GM12878 (cell line): ENCODE measurements around the gene PMS1. TPM values are rescaled to one million over a fixed set of nuclear protein-coding genes. Genes with fewer than 3 reads are reported as not detected.

Source experiments
- ATAC-seq: fragments of 200-7000 bp; cut with Tn5 transposase; 3 replicates; pipeline ENCODE4 v1.9.1; 2020; ENCODE audit warnings: mild to moderate bottlenecking, moderate library complexity
- BruUV-seq: library from RNA; stranded (reverse); fragments of 400-500 nt; replicated peaks from 2 replicates; lab custom pipeline; 2021; lab: Mats Ljungman, UMichigan
- CTCF ChIA-PET: fragments of 300-600 bp; sonication (Branson Sonifier 250); formaldehyde crosslinking; extraction: SDS; loops from one replicate; lab custom pipeline; 2021; ENCODE audit warnings: inconsistent platforms; lab: Yijun Ruan, JAX
- POLR2A ChIA-PET: fragments of 350-600 bp; formaldehyde crosslinking; extraction: SDS; loops from one replicate; lab custom pipeline; 2021; ENCODE audit warnings: inconsistent platforms; lab: Charles Lee
- RAD21 ChIA-PET: fragments of 300-600 bp; sonication (Branson Sonifier 250); formaldehyde crosslinking; loops from one replicate; lab custom pipeline; 2023; ENCODE audit warnings: antibody characterized with exemption; ENCODE audit not compliant: unreplicated experiment; lab: Charles Lee
- SMC1A ChIA-PET: fragments of 300-600 bp; sonication (Branson Sonifier 250); formaldehyde crosslinking; loops from one replicate; lab custom pipeline; 2023; ENCODE audit not compliant: unreplicated experiment, uncharacterized antibody; lab: Charles Lee
- DNase-seq: peaks from one replicate; pipeline ENCODE4 v3.0.0-alpha.2; 2011; ENCODE audit warnings: low read depth, low spot score
- FAIRE-seq: peaks from 3 replicates; lab custom pipeline; 2011; peaks lifted over from hg19 to GRCh38; lab: Jason Lieb, UNC
- H2AFZ ChIP-seq: 2 replicates; pipeline ENCODE4 v1.6.0; 2011; ENCODE audit warnings: low read depth, low read length, control low read depth; ENCODE audit not compliant: control insufficient read depth
- H3K27ac ChIP-seq: 2 replicates; pipeline ENCODE4 v1.5.1; 2011; ENCODE audit warnings: control low read depth; ENCODE audit not compliant: control insufficient read depth, insufficient read depth
- H3K27me3 ChIP-seq, 2 experiments: replicated peaks in 1 of 2; 2 replicates each; pipeline versions ENCODE4 v1.6.0 to v1.6.1; 2011; ENCODE audit warnings: low read length in 1 of 2; ENCODE audit not compliant: control insufficient read depth in 2 of 2, insufficient read depth in 2 of 2
- H3K36me3 ChIP-seq, 2 experiments: 2 replicates each; pipeline ENCODE4 v1.5.1; 2011; ENCODE audit warnings: low read length in 1 of 2; ENCODE audit not compliant: control insufficient read depth in 2 of 2, insufficient read depth in 2 of 2
- H3K4me1 ChIP-seq: 2 replicates; pipeline ENCODE4 v1.6.1; 2011; ENCODE audit warnings: mild to moderate bottlenecking, low read length, moderate library complexity, mixed read lengths; ENCODE audit not compliant: control insufficient read depth, insufficient read depth
- H3K4me2 ChIP-seq: 2 replicates; pipeline ENCODE4 v1.6.0; 2011; ENCODE audit warnings: control low read depth; ENCODE audit not compliant: control insufficient read depth, insufficient read depth
- H3K4me3 ChIP-seq: fragments of 200-600 bp; sonication (generic); 2 replicates; pipeline ENCODE4 v1.5.1; 2016
- H3K79me2 ChIP-seq: 2 replicates; pipeline ENCODE4 v1.6.0; 2011; ENCODE audit warnings: low read length; ENCODE audit not compliant: control insufficient read depth, insufficient read depth
- H3K9ac ChIP-seq: 2 replicates; pipeline ENCODE4 v1.8.0; 2011; ENCODE audit warnings: low read length, control low read depth, mixed read lengths; ENCODE audit not compliant: control insufficient read depth, insufficient read depth
- H3K9me3 ChIP-seq: replicated peaks from 3 replicates; pipeline ENCODE4 v1.5.1; 2011; ENCODE audit warnings: mild to moderate bottlenecking, low read length; ENCODE audit not compliant: control insufficient read depth, insufficient read depth
- H4K20me1 ChIP-seq: 2 replicates; pipeline ENCODE4 v1.6.0; 2011; ENCODE audit not compliant: control insufficient read depth, insufficient read depth
- ATF7 ChIP-seq: fragments of 450-650 bp; IDR thresholded peaks from 2 replicates; pipeline ENCODE4 v1.6.1; 2016; ENCODE audit warnings: low read depth, mild to moderate bottlenecking
- EZH2 ChIP-seq: IDR thresholded peaks from 2 replicates; pipeline ENCODE4 v1.6.1; 2012; ENCODE audit warnings: low read depth, mild to moderate bottlenecking, control low read depth, inconsistent platforms, low read length, borderline replicate concordance; ENCODE audit not compliant: control insufficient read depth
- GABPA ChIP-seq: IDR thresholded peaks from 2 replicates; pipeline ENCODE4 v1.6.1; 2014; ENCODE audit warnings: antibody characterized with exemption, low read depth, mild to moderate bottlenecking, inconsistent platforms
- IKZF2 ChIP-seq, 2 experiments: fragments of 450-650 bp; IDR thresholded peaks; 2 replicates each; pipeline ENCODE4 v1.6.1; 2017; ENCODE audit warnings: mild to moderate bottlenecking in 2 of 2, moderate library complexity in 2 of 2
- NFIC ChIP-seq: IDR thresholded peaks from 2 replicates; pipeline ENCODE4 v1.6.1; 2012; ENCODE audit warnings: low read depth, mild to moderate bottlenecking, inconsistent platforms, low read length, moderate library complexity
- NRF1 ChIP-seq: conservative IDR thresholded peaks from 2 replicates; pipeline ENCODE4 v1.6.1; 2011; ENCODE audit warnings: mild to moderate bottlenecking, low read depth, low read length, improper control_type of control experiment
- POLR2A ChIP-seq: IDR thresholded peaks from 2 replicates; pipeline ENCODE4 v1.6.1; 2011; ENCODE audit warnings: low read depth, mild to moderate bottlenecking, low read length
- SREBF2 ChIP-seq: IDR thresholded peaks from 2 replicates; pipeline ENCODE4 v1.6.1; 2012; ENCODE audit warnings: mild to moderate bottlenecking, low read length
- STAT3 ChIP-seq: IDR thresholded peaks from 2 replicates; pipeline ENCODE4 v1.6.1; 2011; ENCODE audit warnings: low read depth, low read length, improper control_type of control experiment
- ZNF217 ChIP-seq: fragments of 450-650 bp; IDR thresholded peaks from 2 replicates; pipeline ENCODE4 v1.6.1; 2017; ENCODE audit warnings: antibody characterized with exemption, mild to moderate bottlenecking
- WGBS: methylation state at CpG from one replicate; pipeline ENCODE4 v1.1.6; 2016; ENCODE audit warnings: low lambda C conversion rate; ENCODE audit not compliant: insufficient replicate concordance, insufficient coverage; ENCODE audit errors: missing lambda C conversion rate; 5-methylcytosine and 5-hydroxymethylcytosine counted together
- in situ Hi-C: fragments of 300-500 bp; cut with MboI; formaldehyde crosslinking; loops from 9 replicates; pipeline ENCODE4 v1.14.3; 2018; ENCODE audit warnings: mixed read lengths
- intact Hi-C: fragments of 100-400 bp; cut with micrococcal nuclease; formaldehyde crosslinking; loops from one replicate; pipeline ENCODE4 v1.14.2; 2022; ENCODE audit not compliant: unreplicated experiment
- polyA plus RNA-seq, 11 experiments: library from polyadenylated mRNA; depleted of rRNA in 4 of 11; unstranded in 6 of 11; stranded (reverse) in 5 of 11; fragments of >200 nt; fragmentation: Nextera tagmentation in 4 of 11; fragmentation: Illumina TruSeq in 1 of 11; extraction: Ambion mirVana in 4 of 11; extraction: Trizol in 1 of 11; gene quantifications; 1 replicate in 1 of 11; 2 replicates in 10 of 11; pipeline versions ENCODE4 v1.2.1 to v1.2.3, GENCODE V29; 2011 to 2016; ENCODE audit warnings: inconsistent platforms in 2 of 11, missing spikeins in 2 of 11, low read depth in 1 of 11
- total RNA-seq, 4 experiments: library from RNA; depleted of rRNA in 3 of 4; stranded (reverse); fragments of >200 nt in 3 of 4; fragmentation: Illumina TruSeq in 1 of 4; extraction: Trizol in 1 of 4; gene quantifications; 2 replicates each; pipeline versions ENCODE4 v1.2.1 to v1.2.3, GENCODE V29; 2013 to 2021
- TF ChIP-seq, protein P1 (sequence below): fragments of 450-650 bp; IDR thresholded peaks from 2 replicates; pipeline ENCODE4 v1.6.1; 2017; ENCODE audit warnings: borderline replicate concordance
- TF ChIP-seq, protein P2 (sequence below): fragments of 450-650 bp; formaldehyde crosslinking; IDR thresholded peaks from 2 replicates; pipeline ENCODE4 v1.4.0; 2022; ENCODE audit warnings: mild to moderate bottlenecking, moderate library complexity

The PMS1 gene
- total and polyA plus RNA-seq, 10 of the 15 experiments (the other 5 are each of a cell fraction or from before 2014, with no cell fraction given), result 18.7 to 50.6 (median 29.5) TPM

- Histone ChIP-seq H3K79me2 (no peaks in the 10 kb centered on the region), H3K4me2 (no peak overlapping the region), H3K9me3 (no peaks in the 10 kb centered on the region), H3K4me1 (no peaks in the 10 kb centered on the region)
- in situ Hi-C loops, result no loop called here
- CTCF ChIA-PET, result no interaction called here
- intact Hi-C loops, result no loop called here
- no peak for TF ChIP-seq STAT3
- no peak for TF ChIP-seq NRF1
- no peak for TF ChIP-seq POLR2A
- no peak for TF ChIP-seq ATF7
- TF ChIP-seq NFIC, result no peak
- no peak for TF ChIP-seq SREBF2
- TF ChIP-seq, all 136 proteins: peak for 0
- ChIA-PET RAD21 (no interaction called here), POLR2A (no interaction called here), SMC1A (no interaction called here)
- no peak overlapping the region for H2AFZ ChIP-seq
- 92% methylated on average over 5 of the region's 5 CpGs for WGBS
- no peaks in the 10 kb centered on the region for H3K36me3 ChIP-seq
- ATAC-seq (no peak), FAIRE-seq (no peak), DNase-seq (no peak)
- no peak overlapping the region for H3K27ac ChIP-seq
- no peak overlapping the region for H3K9ac ChIP-seq
- H4K20me1 ChIP-seq, result no peaks in the 10 kb centered on the region
- no TSS peak for BruUV-seq
- no peaks in the 10 kb centered on the region for H3K27me3 ChIP-seq
- no peak overlapping the region for H3K4me3 ChIP-seq
Observed at GRCh38 chr2:189900726-189901125, 116.5 kb downstream of the PMS1 start.

DNA sequence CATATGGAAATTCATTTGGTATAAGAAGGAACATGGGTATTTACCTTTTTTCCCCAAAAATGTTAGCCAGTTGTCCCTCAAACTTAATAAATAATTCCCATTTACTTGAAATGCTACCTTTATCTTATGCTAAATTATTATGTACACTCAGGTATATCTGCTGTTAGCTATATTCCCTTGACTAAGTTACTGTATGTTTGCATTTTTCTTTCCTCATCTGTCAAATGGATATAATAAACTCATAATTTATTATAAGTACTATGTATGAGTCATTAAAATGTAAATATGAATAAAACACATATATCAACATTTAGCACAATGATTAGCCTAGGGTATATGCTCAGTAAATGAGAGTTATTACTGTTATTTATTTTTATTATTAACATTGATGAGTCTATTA, 117.4 kb downstream of the PMS1 start:
- Histone ChIP-seq H3K79me2 (no peaks in the 10 kb centered on the region), H3K4me2 (no peak overlapping the region), H3K27me3 (no peaks in the 10 kb centered on the region), H3K36me3 (no peaks in the 10 kb centered on the region), H3K9ac (no peak overlapping the region), H3K4me3 (no peak overlapping the region), H3K4me1 (no peaks in the 10 kb centered on the region), H2AFZ (no peak overlapping the region), H4K20me1 (no peaks in the 10 kb centered on the region), H3K9me3 (no peaks in the 10 kb centered on the region), H3K27ac (no peak overlapping the region)
- FAIRE-seq (no peak), ATAC-seq (no peak), DNase-seq (no peak)
- ChIA-PET SMC1A (no interaction called here), POLR2A (no interaction called here), CTCF (no interaction called here), RAD21 (no interaction called here)
- in situ Hi-C loops (no loop called here), intact Hi-C loops (no loop called here)
- no TSS peak for BruUV-seq
- TF ChIP-seq GABPA (no peak), EZH2 (no peak), ZNF217 (no peak), IKZF2 (IDR thresholded peaks at IDR 0.05) (no peak)
- TF ChIP-seq, protein P1, sequence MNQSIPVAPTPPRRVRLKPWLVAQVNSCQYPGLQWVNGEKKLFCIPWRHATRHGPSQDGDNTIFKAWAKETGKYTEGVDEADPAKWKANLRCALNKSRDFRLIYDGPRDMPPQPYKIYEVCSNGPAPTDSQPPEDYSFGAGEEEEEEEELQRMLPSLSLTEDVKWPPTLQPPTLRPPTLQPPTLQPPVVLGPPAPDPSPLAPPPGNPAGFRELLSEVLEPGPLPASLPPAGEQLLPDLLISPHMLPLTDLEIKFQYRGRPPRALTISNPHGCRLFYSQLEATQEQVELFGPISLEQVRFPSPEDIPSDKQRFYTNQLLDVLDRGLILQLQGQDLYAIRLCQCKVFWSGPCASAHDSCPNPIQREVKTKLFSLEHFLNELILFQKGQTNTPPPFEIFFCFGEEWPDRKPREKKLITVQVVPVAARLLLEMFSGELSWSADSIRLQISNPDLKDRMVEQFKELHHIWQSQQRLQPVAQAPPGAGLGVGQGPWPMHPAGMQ, result no peak
- TF ChIP-seq, protein P2, sequence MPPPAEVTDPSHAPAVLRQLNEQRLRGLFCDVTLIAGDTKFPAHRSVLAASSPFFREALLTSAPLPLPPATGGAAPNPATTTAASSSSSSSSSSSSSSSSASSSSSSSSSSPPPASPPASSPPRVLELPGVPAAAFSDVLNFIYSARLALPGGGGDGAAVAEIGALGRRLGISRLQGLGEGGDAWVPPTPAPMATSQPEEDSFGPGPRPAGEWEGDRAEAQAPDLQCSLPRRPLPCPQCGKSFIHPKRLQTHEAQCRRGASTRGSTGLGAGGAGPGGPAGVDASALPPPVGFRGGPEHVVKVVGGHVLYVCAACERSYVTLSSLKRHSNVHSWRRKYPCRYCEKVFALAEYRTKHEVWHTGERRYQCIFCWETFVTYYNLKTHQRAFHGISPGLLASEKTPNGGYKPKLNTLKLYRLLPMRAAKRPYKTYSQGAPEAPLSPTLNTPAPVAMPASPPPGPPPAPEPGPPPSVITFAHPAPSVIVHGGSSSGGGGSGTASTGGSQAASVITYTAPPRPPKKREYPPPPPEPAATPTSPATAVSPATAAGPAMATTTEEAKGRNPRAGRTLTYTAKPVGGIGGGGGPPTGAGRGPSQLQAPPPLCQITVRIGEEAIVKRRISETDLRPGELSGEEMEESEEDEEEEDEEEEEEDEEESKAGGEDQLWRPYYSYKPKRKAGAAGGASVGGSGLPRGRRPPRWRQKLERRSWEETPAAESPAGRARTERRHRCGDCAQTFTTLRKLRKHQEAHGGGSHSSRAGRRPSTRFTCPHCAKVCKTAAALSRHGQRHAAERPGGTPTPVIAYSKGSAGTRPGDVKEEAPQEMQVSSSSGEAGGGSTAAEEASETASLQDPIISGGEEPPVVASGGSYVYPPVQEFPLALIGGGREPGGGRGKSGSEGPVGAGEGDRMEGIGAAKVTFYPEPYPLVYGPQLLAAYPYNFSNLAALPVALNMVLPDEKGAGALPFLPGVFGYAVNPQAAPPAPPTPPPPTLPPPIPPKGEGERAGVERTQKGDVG (CRISPR knock-in tag), result no peak
